Measurements from ENCODE around the gene PLCZ1.
"Not testable (repeated sequence)": the region's sequence is repeated elsewhere in the genome, so short reads cannot be mapped to it uniquely, and the experiment has no call there.

PLCZ1 gene

GRCh38 chr12:18737819-18738218 lies at the start of gene PLCZ1, which contains the start of gene CAPZA3:
TSS of gene PLCZ1 (minus strand) at chr12:18738012. CDS start at chr12:18737371, 641 bp downstream.
TSS of gene CAPZA3 (plus strand) at chr12:18738119. CDS start at chr12:18738269, 150 bp downstream.
- no peak for DNase-seq (ENCODE audit: low read depth)

- DNase-seq (ENCODE audit: low read depth) = not testable (repeated sequence)
Observed at GRCh38 chr12:18785465-18785864, 47.7 kb upstream of the PLCZ1 start.

DNA sequence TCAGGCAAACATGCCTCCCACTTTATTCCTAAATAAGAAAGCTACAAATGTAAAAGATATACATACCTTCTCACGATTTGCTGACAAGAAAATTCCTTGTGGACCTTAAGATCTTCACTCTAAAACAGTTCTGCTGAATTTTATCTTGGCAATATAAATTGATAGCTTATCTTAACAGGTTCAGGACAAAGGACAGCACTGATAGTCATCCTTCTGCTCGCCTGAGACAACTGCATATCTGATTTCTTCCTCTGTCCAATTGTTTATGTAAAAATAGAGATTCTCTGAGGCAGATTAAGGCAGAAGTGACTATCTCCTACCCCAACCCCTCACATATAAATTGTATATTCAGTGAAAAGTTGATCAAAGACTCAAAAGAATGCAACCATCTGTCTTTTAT lies 45.0 kb upstream of the PLCZ1 start:
- no peak for DNase-seq (ENCODE audit: low read depth)

- not testable (repeated sequence) for DNase-seq (ENCODE audit: low read depth)
Observed at GRCh38 chr12:18766479-18766878, 28.7 kb upstream of the PLCZ1 start.

DNA sequence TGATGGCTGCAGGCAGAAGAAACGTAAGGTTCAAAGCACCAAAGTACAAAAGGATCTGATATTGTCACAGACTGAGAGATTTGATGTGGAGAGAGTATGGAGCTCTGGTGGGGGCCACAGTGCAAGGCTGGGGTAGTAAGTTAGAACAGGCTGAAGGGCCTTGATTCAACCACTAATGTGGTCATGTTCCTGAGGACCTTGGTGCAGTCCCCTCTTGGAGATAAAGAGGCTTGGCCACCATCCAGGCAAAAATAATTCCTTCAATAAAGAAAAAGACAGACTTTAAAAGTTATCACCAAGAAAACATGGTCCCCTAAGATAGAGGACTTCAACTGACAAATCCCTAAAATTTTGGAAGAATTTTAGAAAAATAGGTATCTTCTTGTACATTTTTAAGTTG lies 17.5 kb upstream of the PLCZ1 start:
- no peak for DNase-seq (ENCODE audit: low read depth)

GRCh38 chr12:18754124-18754707 lies 16.4 kb upstream of the PLCZ1 start:
- no peak for DNase-seq (ENCODE audit: low read depth)

DNA sequence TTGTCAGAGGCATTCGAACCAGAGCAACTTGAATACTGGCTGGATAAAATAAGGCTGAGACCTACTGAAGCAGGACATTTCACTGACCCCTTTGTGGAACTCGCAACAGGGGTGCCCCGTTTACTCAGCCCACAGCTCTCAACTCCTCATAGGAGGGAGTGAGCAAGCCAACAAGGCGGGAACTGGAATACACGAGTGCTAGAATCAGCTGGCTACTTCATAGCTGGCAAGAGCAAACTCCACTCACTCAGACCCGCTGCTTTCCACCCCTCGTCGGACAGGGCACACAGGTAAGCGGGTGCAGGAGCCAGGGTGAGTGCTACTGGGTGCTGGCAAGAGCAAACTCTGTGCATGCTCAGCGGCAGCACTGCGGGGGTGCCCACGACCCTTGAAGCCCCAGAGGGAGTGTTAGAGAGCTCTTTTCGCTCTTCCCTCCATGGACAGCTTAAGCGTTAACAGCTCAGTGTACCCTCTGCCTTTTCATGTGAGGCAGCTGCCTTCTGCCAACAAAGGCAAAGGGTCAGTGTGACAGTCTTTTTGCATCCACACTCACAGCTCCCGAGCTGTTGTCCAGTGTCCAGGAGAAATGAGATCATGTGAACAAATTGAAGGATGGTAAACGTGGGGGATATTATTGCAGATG lies 15.8 kb upstream of the PLCZ1 start:
- DNase-seq (ENCODE audit: low read depth) = no peak

DNA sequence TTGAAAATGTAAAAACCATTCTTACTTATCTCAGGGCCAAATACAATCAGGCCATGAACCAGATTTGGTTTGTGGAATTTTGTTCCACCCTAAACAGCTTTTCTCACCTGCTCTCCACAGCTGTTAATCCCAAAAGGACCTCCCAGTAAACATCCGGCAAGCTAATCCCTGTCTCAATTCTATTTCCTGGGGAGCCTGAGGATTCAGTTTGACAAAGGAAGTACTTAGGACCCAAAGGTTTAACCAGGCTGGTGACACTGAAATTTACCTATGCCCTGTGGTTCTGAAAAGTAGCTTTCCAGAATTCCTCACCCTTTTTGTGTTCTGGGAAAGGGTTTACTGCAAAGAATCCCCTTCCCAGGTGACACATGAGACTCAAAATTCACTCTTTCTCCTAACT lies 15.1 kb upstream of the PLCZ1 start:
- no peak for DNase-seq (ENCODE audit: low read depth)

GRCh38 chr12:18752280-18752920 lies 14.6 kb upstream of the PLCZ1 start:
- DNase-seq (ENCODE audit: low read depth) = no peak

DNA sequence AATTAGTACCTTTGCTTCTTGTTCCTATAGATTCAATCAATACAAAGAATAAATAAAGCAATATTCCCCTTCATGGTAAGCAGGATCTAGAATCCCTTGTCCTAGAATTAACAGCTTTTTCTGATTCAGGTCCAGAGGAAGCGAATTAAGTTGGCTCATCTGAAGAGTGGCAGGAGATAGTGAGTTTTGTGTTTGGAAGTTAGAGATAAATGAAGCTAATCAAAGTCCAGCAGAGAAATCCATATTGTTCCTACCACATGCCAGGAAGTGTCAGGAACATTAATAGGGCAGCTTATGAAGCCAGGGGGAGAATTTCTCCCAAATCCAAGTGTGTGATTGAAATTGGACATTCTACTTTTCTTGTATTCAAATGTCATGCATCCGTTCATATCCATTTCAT lies 14.1 kb upstream of the PLCZ1 start:
- no peak for DNase-seq (ENCODE audit: low read depth)

- no peak for DNase-seq (ENCODE audit: low read depth)
Observed at GRCh38 chr12:18750085-18750484, 12.3 kb upstream of the PLCZ1 start.

GRCh38 chr12:18749386-18749957 lies 11.7 kb upstream of the PLCZ1 start:
- no peak for DNase-seq (ENCODE audit: low read depth)

GRCh38 chr12:18747895-18748294 lies 10.1 kb upstream of the PLCZ1 start:
- DNase-seq (ENCODE audit: low read depth) = no peak

GRCh38 chr12:18731156-18731555 lies 6.7 kb downstream of the PLCZ1 start:
- no peak for DNase-seq (ENCODE audit: low read depth)

DNA sequence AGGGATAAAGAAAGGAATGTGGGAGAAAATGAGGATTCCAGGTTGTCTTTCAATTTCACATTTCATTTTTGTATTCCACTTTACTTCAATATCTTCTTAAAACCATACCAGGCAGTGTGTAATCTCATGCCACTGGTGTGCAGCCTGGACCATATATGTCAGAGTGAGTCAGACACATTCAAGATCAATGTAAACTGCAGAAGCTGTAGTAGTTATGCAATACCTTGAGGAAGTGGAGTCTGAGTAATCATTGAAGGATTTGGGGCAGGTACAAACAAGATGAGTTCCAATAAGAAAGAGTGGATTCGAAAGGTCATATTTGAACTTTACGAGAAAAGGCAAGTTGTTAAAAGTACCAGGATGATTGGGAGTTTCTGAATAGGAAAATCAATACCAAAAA lies 14.1 kb downstream of the PLCZ1 start:
- no peak for DNase-seq (ENCODE audit: low read depth)

- DNase-seq (ENCODE audit: low read depth) = no peak
Observed at GRCh38 chr12:18721452-18721851, 16.4 kb downstream of the PLCZ1 start.

DNA sequence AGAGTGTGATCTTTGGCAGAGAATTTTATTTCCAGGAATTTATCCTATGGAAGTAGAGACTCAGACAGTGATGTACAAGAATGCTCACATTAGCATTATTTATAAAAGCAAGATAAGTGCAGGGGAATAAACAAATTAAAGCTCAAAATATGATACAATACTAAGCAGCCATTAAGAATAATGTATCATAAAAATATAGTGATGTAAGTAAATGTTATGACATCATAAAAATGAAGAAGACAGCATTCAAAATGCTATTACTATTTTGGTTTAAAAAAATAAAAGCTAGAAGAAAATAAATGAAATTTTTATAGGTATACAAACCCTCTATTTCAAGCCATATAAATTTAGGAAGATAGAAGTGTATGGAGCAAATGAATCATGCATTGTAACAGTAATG lies 17.1 kb downstream of the PLCZ1 start:
- DNase-seq (ENCODE audit: low read depth) = no peak

DNA sequence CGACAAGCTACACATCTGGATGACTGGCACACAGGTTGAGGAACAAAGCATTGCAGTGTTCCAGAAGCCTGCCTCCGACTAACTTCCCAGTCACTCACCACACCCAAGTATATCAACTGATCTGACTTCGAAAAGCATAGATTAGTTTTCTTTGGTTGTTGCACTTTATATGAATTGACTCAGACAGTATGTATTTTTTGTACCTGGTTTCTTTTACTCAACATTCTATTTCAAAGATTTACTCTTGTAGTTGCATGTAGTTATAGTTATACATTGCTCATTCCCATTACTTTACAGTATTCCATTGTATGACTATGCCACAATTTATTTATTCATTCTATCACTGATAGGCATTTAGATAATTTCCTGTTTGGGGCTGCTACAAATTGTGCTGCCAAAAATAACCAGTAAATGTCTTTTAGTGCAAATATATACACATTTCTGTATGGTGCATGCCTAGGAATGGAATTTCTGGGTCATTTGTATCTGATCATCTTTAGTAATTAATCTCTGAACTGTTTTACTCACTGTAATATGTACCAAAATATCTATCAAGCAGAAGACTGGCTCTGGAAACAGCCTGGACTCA lies 17.8 kb downstream of the PLCZ1 start:
- DNase-seq (ENCODE audit: low read depth) = no peak

- DNase-seq (ENCODE audit: low read depth) = no peak
Observed at GRCh38 chr12:18718462-18718861, 19.4 kb downstream of the PLCZ1 start.

DNA sequence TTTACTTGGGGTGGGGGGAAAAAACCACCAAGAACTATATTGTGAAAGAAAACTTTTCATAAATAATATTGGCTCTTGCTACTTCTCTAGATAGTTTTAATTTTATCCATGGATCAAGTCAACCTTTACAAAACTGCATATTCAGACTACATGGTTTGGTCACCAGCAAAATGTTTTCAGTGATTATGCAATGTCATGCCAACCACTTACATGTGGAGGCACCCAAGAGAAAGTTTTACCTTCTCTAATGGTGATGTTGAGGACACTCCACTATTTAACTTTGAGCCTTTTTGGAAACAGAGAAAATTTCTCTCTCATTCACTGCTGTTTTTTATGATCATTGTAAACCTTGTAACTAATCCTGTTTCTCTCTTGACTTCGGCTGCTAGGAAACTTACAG lies 21.6 kb downstream of the PLCZ1 start:
- DNase-seq (ENCODE audit: low read depth) = no peak

- no peak for DNase-seq (ENCODE audit: low read depth)
Observed at GRCh38 chr12:18706798-18707197, 31.0 kb downstream of the PLCZ1 start.

DNA sequence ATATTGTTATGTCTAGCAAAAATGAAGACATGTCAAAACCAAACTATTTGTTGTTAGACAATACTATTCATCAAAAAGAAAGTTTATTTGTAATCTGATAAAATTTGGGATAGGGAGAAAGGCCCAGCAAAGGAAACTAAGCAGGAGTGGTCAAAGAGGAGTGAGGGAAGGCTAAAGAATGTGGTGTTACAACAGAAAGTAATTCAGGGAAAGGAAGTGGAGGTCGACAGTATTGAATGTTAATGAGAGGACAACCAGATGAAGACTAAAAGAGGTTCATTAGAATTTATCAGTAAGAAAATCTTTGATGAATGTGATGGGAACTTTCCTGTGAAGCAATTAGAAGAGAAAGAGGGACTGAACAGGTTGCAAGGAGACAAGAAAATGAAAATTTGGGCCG lies 33.9 kb downstream of the PLCZ1 start:
- DNase-seq (ENCODE audit: low read depth) = no peak

DNA sequence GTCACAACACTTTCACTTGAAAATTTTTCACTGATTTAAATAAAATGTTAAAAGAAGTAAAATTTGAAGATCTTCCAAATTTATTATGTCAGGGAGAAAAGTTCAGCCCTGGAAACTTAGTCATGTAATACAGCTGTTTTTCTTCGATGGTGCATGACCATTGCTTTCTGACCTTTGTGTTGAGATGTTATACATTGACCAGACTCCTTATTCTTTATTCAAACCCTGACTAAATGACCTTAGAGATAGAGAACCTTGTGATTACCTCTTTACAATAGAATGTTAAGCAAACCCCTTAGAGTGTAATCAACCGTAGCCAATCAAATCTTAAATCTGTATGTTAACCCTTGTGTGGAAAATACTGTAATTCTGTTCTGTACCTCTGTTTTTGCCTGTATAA lies 34.5 kb downstream of the PLCZ1 start:
- no peak for DNase-seq (ENCODE audit: low read depth)
